Left ventricle myocardium superior (tissue), 1 donor: ENCODE measurements around the gene SND1. TPM values are rescaled to one million over a fixed set of nuclear protein-coding genes. Genes with fewer than 3 reads are reported as not detected.
A peak's percentile ranks its signal among the peaks of the same experiment; 100 is the strongest.

ENCODE experiments used
- ATAC-seq: fragments of 200-7000 bp; cut with Tn5 transposase; one replicate; pipeline ENCODE4 v1.9.1; 2020; ENCODE audit warnings: mild to moderate bottlenecking, moderate library complexity
- DNase-seq: peaks from one replicate; pipeline ENCODE4 v3.0.0-alpha.2; 2020
- intact Hi-C: fragments of 100-400 bp; cut with micrococcal nuclease; formaldehyde crosslinking; loops from one replicate; pipeline ENCODE4 v1.11.0; 2022
- total RNA-seq: library from RNA; stranded (reverse); fragmentation: NEBNext Ultra II Directional; extraction: Animal tissue kit (Norgen Biotek cat#: 25700); gene quantifications from one replicate; pipeline ENCODE4 v1.2.1, GENCODE V29; 2021
- donor health status: DM: no; HTN: yes; CAD: no; lungs with severe emphysema.

SND1 gene
- total RNA-seq, 1 donor from 2014 or later, result 92.3 TPM

DNA sequence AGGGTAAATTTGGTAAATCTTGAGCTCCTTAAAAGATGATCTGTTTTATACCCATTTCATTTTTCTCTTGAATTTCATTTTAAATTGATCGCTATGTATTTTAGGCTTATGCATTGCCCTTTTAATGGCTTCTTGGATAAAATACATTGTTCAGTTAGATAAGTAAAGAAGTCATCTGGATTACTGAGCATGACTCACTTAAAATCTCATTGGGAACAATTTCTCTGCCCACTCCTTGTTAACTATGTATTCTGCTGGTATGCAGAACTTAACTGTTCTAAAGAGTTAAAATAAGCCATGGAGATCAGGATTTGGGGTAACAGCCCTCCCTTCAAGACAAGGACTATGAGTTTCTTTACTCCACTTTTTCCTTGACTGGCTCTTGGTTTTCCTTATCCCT lies 134.2 kb downstream of the SND1 start:
- DNase-seq, result no peak
- no peak for ATAC-seq
- intact Hi-C loops, result no loop called here

DNA sequence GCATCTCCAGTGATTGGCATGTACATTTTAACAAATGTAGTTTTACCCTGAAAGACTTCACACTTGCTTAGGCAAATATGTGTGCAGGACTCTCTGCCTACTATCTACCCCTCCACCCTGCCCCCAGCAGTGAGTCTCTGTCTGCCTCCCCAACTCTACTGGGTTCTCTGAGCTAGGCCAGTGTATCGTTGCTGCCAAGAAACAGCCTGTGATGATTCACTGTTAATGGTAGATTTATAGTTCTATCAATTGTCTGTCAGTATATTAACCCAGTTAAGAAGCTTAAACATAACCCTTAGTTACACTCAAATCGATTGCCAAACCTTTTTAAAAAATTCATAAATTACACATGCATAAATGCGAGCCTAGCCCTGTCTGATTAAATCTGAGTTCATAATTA lies 137.0 kb downstream of the SND1 start:
- ATAC-seq, result no peak
- intact Hi-C loops, result no loop called here
- DNase-seq, result no peak

DNA sequence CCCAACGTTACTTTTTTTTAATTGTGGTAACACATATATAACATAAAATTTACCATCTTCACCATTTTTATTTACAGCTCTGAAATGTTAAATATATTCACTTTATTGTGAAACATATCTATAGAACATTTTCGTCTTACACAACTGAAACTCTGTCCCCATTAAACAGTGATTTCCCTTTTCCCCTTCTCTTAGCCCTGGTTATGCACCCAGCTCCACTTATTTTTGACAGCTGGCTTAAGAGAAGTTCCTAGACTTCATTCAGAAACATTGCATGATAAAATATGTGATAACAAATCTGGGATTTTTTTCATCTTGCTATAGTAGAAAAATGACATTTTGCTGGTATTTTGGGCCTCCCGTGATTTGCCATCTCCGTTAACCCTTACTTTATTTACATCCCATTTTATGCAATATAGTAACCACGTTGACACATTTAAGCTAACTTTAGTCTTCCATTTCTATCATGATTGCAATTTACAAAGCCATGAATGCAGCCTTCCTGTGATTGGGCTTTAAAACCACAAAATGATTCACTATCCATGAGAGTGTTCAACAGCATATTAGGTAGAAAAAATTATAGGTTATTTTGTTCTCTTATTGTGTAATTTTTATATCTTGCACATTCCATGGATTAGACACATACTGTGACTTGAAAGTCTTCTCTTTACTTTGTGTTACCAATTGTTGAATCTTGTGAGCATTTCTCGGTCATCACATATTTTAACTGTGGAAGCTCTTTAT lies 139.6 kb downstream of the SND1 start:
- intact Hi-C loops, result no loop called here
- DNase-seq (no peak), ATAC-seq (no peak)

- DNase-seq (no peak), ATAC-seq (no peak)
- intact Hi-C loops, result no loop called here
Measured at GRCh38 chr7:127792528-127793342, 140.7 kb downstream of the SND1 start.

DNA sequence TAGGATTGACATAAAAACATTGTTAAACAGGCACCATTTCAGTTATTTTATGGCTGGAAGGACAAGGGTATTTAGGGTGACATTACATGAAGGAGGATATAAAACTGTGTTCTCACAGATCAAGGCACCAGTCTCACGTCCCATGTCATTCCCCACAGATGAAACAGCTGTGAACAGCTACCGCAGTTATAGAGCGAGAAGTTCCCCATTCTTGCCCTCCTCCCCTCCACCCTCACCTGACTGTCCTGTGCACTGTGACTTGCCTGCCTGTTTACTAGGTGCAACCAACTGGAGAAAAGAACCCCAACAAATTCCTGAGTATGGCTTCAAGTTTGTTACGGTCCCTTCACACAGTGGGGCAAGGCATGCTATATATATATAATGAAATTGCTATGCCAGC lies 141.6 kb downstream of the SND1 start:
- intact Hi-C loops, result no loop called here
- no peak for DNase-seq
- ATAC-seq, result peak; percentile 25

- intact Hi-C loops, result no loop called here
- DNase-seq, result no peak
- peak; percentile 43 for ATAC-seq
Measured at GRCh38 chr7:127794136-127794535, 142.1 kb downstream of the SND1 start.

DNA sequence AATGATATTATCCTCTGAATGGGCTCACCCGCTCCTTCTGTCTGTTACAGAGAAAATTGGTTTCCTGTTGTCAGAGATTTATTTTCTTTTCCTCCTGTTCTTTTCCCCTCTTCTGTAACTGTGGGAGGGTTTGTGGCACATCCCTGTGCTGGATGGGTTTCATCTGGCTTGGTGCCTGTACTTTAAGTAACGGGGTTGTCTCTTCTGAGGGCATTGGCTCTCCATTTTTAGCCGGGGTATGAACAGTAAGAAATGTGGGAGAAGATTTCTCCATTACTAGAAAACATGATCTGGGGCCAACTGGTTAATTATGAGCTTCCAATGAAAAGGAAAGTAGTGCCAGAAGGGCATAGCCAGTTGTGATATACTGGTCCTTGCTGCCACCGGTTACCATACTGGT lies 142.6 kb downstream of the SND1 start:
- DNase-seq, result no peak
- peak; percentile 54 for ATAC-seq
- intact Hi-C loops, result no loop called here

DNA sequence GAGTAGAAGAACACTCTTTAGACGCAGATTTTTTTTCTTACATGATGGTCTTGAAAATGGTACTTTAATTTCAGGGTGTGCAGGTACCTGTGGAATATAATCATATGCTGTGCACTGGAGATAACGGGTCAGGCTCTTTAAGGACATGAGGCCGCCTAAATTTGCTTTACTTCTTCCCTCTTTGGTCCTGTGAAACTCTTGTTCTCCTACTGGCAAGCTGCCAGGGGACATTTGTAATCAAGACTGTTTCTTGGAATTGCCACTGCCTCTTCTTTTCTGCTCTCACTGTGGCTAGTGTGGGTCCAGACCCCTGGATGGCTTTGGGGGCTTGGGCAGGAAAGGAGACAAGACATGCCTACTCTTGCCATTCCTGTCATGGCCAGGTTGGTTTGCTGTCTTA lies 146.0 kb downstream of the SND1 start:
- DNase-seq (no peak), ATAC-seq (no peak)
- intact Hi-C loops, result no loop called here

DNA sequence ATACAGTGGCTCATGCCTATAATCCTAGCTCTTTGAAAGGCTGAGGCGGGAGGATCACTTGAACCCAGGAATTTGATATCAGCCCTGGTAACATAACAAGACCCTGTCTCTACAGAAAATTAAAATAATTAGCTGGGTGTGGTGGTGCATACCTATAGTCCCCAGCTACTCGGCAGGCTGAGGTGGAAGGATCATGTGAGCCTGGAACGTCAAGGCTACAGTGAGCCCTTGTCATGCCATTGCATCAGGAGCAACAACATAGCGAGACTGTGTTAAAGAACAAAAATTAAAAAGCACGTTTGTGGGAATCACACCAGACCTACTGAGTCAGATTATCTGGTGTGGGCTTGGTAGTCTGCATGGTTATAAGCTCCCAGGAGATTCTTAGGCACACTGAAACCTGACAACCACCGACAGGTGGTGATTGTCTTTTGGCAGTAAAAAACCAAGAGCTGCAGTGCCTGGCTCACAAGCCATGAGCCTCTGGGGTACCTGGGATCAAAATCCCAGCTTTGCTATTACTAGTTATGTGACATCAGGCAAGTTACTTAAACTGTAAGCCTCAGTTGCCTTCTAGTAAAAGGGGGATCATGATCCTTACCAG lies 146.9 kb downstream of the SND1 start:
- intact Hi-C loops, result no loop called here
- ATAC-seq (no peak), DNase-seq (no peak)

DNA sequence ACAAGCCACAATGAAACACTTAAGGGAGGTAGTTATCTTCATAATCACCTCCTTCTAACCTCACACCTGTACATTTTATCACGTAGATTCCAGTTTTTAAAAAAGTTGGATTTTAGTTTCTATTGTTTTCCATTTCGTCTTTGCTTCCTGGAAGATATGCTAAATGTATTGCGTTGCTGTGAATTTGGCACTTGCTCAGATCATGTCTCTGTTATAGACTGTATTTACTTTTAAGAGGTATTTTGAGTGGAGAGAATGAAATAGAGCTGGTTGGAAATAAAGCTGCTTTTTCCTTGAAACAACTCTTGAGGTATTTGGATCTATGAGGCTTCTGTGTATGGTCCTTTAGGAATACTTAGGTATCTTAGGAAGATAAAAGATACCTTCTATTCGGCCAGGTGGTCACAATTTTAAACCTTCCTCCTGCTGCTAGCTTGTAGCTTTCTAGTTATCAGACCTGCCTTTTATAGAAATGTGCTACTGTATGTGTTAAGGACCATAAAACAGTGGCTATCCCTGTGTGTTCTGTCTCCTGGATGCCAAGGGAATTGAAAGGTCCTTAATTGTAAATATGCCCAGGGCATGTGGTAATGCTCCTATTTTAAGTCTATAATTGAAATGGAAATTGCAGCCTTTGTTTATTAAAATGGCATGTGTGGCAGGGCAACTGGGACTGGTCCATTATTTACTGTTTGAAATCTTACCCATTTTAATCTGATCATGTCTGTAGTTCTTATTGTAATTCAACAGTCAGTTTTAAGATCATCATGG lies 147.7 kb downstream of the SND1 start:
- intact Hi-C loops, result no loop called here
- no peak for DNase-seq
- peak; percentile 53 for ATAC-seq

DNA sequence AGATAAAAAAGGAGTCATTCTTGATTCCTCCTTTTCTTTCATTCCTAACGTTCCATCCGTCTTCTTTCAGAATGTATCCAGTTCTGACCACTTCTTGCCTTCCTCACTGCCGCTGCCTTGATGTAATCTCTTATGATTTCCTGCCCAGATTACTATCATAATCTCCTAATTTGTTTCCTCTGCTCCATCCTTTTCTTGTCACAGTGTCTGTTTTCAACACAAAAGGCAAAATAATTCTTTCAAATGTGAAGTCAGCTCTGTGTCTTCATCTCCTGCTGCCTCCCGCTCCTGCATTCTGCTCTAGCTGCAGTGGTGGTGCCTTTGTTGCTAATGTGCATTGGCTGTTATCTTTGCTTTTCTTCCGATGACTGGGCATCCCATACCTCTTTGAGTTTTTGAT lies 150.9 kb downstream of the SND1 start:
- intact Hi-C loops, result no loop called here
- ATAC-seq (no peak), DNase-seq (no peak)

DNA sequence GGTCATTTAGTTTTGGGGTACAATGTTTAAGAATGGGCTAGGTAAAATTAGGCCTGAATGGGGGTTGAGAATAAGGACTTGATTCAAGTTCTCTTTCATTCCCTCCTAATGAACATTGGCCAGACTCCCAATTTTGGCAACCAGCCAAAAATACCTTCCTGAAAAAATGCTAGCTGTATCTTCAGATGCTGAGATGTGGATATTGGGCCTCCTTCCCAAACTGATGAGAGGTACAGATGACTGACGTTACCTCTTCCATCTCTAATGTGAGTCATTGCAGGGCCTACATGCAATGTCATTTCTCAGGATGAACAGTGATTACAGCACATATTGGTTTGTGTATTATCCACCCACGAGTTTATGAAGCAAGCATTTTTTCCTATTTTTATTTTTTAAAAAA lies 151.6 kb downstream of the SND1 start:
- no peak for ATAC-seq
- DNase-seq, result no peak
- intact Hi-C loops, result no loop called here

DNA sequence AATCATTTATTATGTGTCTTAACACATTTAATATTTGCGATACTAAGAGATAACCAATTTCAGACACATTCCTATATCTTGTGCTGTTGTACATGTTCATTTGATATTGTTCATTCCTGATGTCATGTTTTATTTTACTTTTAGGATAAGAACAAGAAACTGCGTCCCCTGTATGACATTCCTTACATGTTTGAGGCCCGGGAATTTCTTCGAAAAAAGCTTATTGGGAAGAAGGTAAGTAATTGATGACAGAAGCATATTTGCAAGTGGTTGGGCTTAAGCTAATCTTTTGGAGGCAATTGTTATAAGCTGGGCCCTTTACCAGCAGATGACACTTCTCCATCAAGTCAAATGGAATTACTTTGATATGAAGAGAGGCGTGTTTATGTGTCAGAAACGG lies 155.3 kb downstream of the SND1 start:
- DNase-seq, result no peak
- ATAC-seq, result no peak
- intact Hi-C loops, result no loop called here

GRCh38 chr7:127807829-127808228 lies 155.8 kb downstream of the SND1 start:
- ATAC-seq (no peak), DNase-seq (no peak)
- intact Hi-C loops, result no loop called here

- ATAC-seq (no peak), DNase-seq (no peak)
- intact Hi-C loops, result no loop called here
Measured at GRCh38 chr7:127809261-127809702, 157.3 kb downstream of the SND1 start.

DNA sequence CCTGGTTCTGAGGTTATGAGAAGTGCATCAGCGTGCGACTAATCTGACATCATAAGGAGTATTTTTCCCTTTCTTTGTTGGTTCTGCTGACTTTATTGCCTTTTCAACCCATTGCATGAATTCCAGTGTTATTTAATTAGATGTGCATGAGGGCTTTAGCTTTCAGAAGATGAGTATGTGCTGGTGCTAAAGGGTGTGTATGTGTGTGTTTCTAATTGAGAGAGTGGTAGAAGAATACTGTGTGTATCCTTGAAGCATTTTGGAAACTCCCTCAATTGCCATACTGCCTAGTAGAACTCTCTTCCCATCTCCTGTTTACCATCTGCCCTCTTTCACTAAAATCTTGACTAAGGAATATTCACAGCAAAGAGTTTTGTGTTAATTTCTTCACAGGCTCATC lies 158.1 kb downstream of the SND1 start:
- intact Hi-C loops, result no loop called here
- DNase-seq (no peak), ATAC-seq (no peak)

- no peak for DNase-seq
- intact Hi-C loops, result no loop called here
- no peak for ATAC-seq
Measured at GRCh38 chr7:127810696-127811660, 159.0 kb downstream of the SND1 start.

DNA sequence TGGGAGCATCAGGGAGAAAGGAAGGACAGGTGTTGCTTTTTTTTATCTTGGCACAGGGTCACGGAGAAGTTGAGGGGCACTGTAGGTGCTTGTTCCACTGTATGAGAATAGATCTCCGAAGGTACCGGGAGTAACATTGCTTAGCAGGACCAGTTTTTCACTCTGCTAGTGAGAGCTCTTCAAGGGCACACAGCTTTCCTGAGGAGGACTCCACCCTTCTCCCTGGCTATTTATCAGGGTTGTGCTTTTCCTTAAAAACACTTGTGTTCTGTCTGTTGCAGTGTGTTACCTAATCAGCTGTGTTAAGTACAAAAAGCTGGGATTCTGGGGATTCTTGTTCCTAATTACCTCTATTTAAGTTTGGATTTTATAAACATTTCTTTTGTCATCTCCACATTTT lies 160.5 kb downstream of the SND1 start:
- DNase-seq (no peak), ATAC-seq (no peak)
- intact Hi-C loops, result no loop called here
